H9 (cell line): Measurements from ENCODE around the gene MROH2A. TPM values are rescaled to one million over a fixed set of nuclear protein-coding genes. Genes with fewer than 3 reads are reported as not detected.

Experiments used
- DNase-seq: peaks from one replicate; pipeline ENCODE4 v3.0.0-alpha.2; 2017
- H2AFZ ChIP-seq: one replicate; pipeline ENCODE4 v1.6.1; 2013; ENCODE audit warnings: mild to moderate bottlenecking, low read length, control low read depth, moderate library complexity
- H2AK5ac ChIP-seq: 2 replicates; pipeline ENCODE4 v1.6.1; 2013; ENCODE audit warnings: low read length, control low read depth, mixed read lengths; ENCODE audit not compliant: insufficient read length
- H2BK120ac ChIP-seq: one replicate; pipeline ENCODE4 v1.6.1; 2013; ENCODE audit warnings: low read depth, mild to moderate bottlenecking, low read length, control low read depth, inconsistent platforms; ENCODE audit not compliant: poor library complexity, severe bottlenecking
- H2BK12ac ChIP-seq: 2 replicates; pipeline ENCODE4 v1.6.1; 2013; ENCODE audit warnings: low read length, control low read depth, mixed read lengths, low read depth; ENCODE audit not compliant: insufficient read length
- H2BK15ac ChIP-seq: 2 replicates; pipeline ENCODE4 v1.6.1; 2013; ENCODE audit warnings: low read depth, low read length, control low read depth
- H2BK20ac ChIP-seq: one replicate; pipeline ENCODE4 v1.6.1; 2013; ENCODE audit warnings: low read depth, mild to moderate bottlenecking, low read length, control low read depth, inconsistent platforms; ENCODE audit not compliant: poor library complexity, severe bottlenecking
- H2BK5ac ChIP-seq: 2 replicates; pipeline ENCODE4 v1.6.1; 2013; ENCODE audit warnings: low read length, control low read depth, mixed read lengths; ENCODE audit not compliant: insufficient read length
- H3K14ac ChIP-seq: 2 replicates; pipeline ENCODE4 v1.6.1; 2013; ENCODE audit warnings: low read length, control low read depth; ENCODE audit not compliant: insufficient read depth
- H3K18ac ChIP-seq: 2 replicates; pipeline ENCODE4 v1.6.1; 2013; ENCODE audit warnings: low read depth, mild to moderate bottlenecking, mixed read lengths, low read length, control low read depth; ENCODE audit not compliant: insufficient read length
- H3K23ac ChIP-seq: 2 replicates; pipeline ENCODE4 v1.6.1; 2013; ENCODE audit warnings: low read length, control low read depth, mixed read lengths, low read depth; ENCODE audit not compliant: insufficient read length
- H3K23me2 ChIP-seq: 2 replicates; pipeline ENCODE4 v1.6.1; 2013; ENCODE audit warnings: low read depth, mild to moderate bottlenecking, mixed read lengths, low read length, control low read depth; ENCODE audit not compliant: insufficient read length, poor library complexity, severe bottlenecking
- H3K27ac ChIP-seq: 2 replicates; pipeline ENCODE4 v1.5.1; 2013; ENCODE audit warnings: low read length, control low read depth, mixed read lengths, low read depth; ENCODE audit not compliant: insufficient read length
- H3K27me3 ChIP-seq: 2 replicates; pipeline ENCODE4 v1.6.1; 2013; ENCODE audit warnings: low read length, control low read depth, inconsistent platforms; ENCODE audit not compliant: insufficient read depth
- H3K4ac ChIP-seq: 2 replicates; pipeline ENCODE4 v1.6.1; 2013; ENCODE audit warnings: low read depth, mild to moderate bottlenecking, control low read depth, inconsistent platforms, low read length, moderate library complexity
- H3K4me1 ChIP-seq: 2 replicates; pipeline ENCODE4 v1.6.1; 2013; ENCODE audit warnings: low read length, control low read depth, inconsistent platforms; ENCODE audit not compliant: insufficient read depth
- H3K4me2 ChIP-seq: 2 replicates; pipeline ENCODE4 v1.6.1; 2013; ENCODE audit warnings: low read length, control low read depth, mixed read lengths; ENCODE audit not compliant: insufficient read length, insufficient read depth
- H3K56ac ChIP-seq: 2 replicates; pipeline ENCODE4 v1.6.1; 2013; ENCODE audit warnings: low read depth, mild to moderate bottlenecking, mixed read lengths, low read length, control low read depth; ENCODE audit not compliant: insufficient read length
- H3K79me1 ChIP-seq: 2 replicates; pipeline ENCODE4 v1.6.1; 2013; ENCODE audit warnings: low read depth, mild to moderate bottlenecking, moderate library complexity, low read length, control low read depth, inconsistent platforms; ENCODE audit not compliant: insufficient read depth, poor library complexity, severe bottlenecking
- H3K79me2 ChIP-seq: 2 replicates; pipeline ENCODE4 v1.6.1; 2013; ENCODE audit warnings: low read length, control low read depth, inconsistent platforms; ENCODE audit not compliant: insufficient read depth
- H3K9ac ChIP-seq: 2 replicates; pipeline ENCODE4 v1.6.1; 2013; ENCODE audit warnings: low read length, control low read depth, mixed read lengths; ENCODE audit not compliant: insufficient read length; ENCODE audit errors: extremely low read depth
- H3K9me3 ChIP-seq: one replicate; pipeline ENCODE4 v1.6.1; 2013; ENCODE audit warnings: low read depth, low read length, inconsistent platforms; ENCODE audit not compliant: control insufficient read depth
- H3T11ph ChIP-seq: one replicate; pipeline ENCODE4 v1.6.1; 2013; ENCODE audit warnings: mild to moderate bottlenecking, low read length, control low read depth, inconsistent platforms
- H4K20me1 ChIP-seq: one replicate; pipeline ENCODE4 v1.6.1; 2013; ENCODE audit not compliant: control insufficient read depth, insufficient read length, insufficient read depth
- H4K5ac ChIP-seq: 2 replicates; pipeline ENCODE4 v1.6.1; 2013; ENCODE audit warnings: low read depth, mild to moderate bottlenecking, mixed read lengths, low read length, control low read depth; ENCODE audit not compliant: insufficient read length
- H4K8ac ChIP-seq: replicated peaks from 2 replicates; pipeline ENCODE4 v1.6.1; 2013; ENCODE audit warnings: low read length, control low read depth, mixed read lengths, low read depth; ENCODE audit not compliant: insufficient read length
- H4K91ac ChIP-seq: 2 replicates; pipeline ENCODE4 v1.6.1; 2013; ENCODE audit warnings: low read depth, mild to moderate bottlenecking, moderate library complexity, mixed read lengths, low read length, control low read depth; ENCODE audit not compliant: insufficient read length
- H3K27ac Mint-ChIP-seq, 3 experiments: 2 replicates in 2 of 3; 3 replicates in 1 of 3; pipeline ENCODE4 v1.8.0; 2020 to 2021; ENCODE audit warnings: mixed read lengths in 3 of 3, mild to moderate bottlenecking in 1 of 3, moderate library complexity in 1 of 3
- H3K27me3 Mint-ChIP-seq: 2 replicates; pipeline ENCODE4 v1.8.0; 2021; ENCODE audit warnings: low read depth, mild to moderate bottlenecking, moderate library complexity, mixed read lengths
- H3K36me3 Mint-ChIP-seq, 3 experiments: 2 replicates in 2 of 3; 3 replicates in 1 of 3; pipeline ENCODE4 v1.8.0; 2020 to 2021; ENCODE audit warnings: low read depth in 3 of 3, mixed read lengths in 3 of 3; ENCODE audit not compliant: insufficient read depth in 1 of 3
- H3K4me1 Mint-ChIP-seq, 2 experiments: 2 replicates each; pipeline ENCODE4 v1.8.0; 2020; ENCODE audit warnings: mixed read lengths in 2 of 2
- H3K4me3 Mint-ChIP-seq, 2 experiments: 2 replicates in 1 of 2; 3 replicates in 1 of 2; pipeline ENCODE4 v1.8.0; 2020 to 2021; ENCODE audit warnings: mild to moderate bottlenecking in 2 of 2, mixed read lengths in 2 of 2, moderate library complexity in 1 of 2
- H3K9me3 Mint-ChIP-seq, 2 experiments: 2 replicates in 1 of 2; 3 replicates in 1 of 2; pipeline ENCODE4 v1.8.0; 2020; ENCODE audit warnings: mild to moderate bottlenecking in 2 of 2, mixed read lengths in 2 of 2, moderate library complexity in 1 of 2
- CTCF ChIP-seq: fragments of 200-600 bp; sonication (generic); conservative IDR thresholded peaks from 3 replicates; pipeline ENCODE4 v1.8.0; 2021; ENCODE audit warnings: antibody characterized with exemption, mild to moderate bottlenecking
- WGBS: extraction: QIAGEN DNeasy Blood & Tissue Kit; methylation state at CpG from one replicate; pipeline ENCODE4 v1.1.7; 2013; ENCODE audit warnings: missing lambda C conversion rate, low lambda C conversion rate, mixed read lengths; ENCODE audit not compliant: insufficient read length; ENCODE audit errors: extremely low coverage; 5-methylcytosine and 5-hydroxymethylcytosine counted together
- total RNA-seq: library from RNA; stranded (reverse); gene quantifications from 2 replicates; pipeline ENCODE4 v1.2.1, GENCODE V29; 2021

The MROH2A gene
- total RNA-seq, 1 experiment from 2014 or later, result not detected

GRCh38 chr2:233832414-233832813 lies 54.3 kb downstream of the MROH2A start:
- Histone ChIP-seq H3K4me2 (no peak overlapping the region), H3K79me2 (no peaks in the 10 kb centered on the region), H2AK5ac (no peak overlapping the region), H3K23me2 (no peaks in the 10 kb centered on the region), H4K8ac (no peak overlapping the region), H2AFZ (no peak overlapping the region), H3K9me3 (no peaks in the 10 kb centered on the region), H2BK20ac (no peak overlapping the region), H3K18ac (no peak overlapping the region), H2BK5ac (no peak overlapping the region), H3K9ac (no peak overlapping the region), H3K56ac (no peak overlapping the region), H2BK12ac (no peak overlapping the region), H3K4me1 (no peaks in the 10 kb centered on the region), H3K14ac (no peak overlapping the region), H3K79me1 (no peaks in the 10 kb centered on the region), H3K27ac (no peak overlapping the region), H2BK15ac (no peak overlapping the region), H4K91ac (no peak overlapping the region), H3K4ac (no peak overlapping the region), H2BK120ac (no peak overlapping the region), H3K27me3 (no peaks in the 10 kb centered on the region), H3T11ph (no peak overlapping the region), H4K20me1 (peaks cover 4% of the 10 kb centered on the region), H3K23ac (no peak overlapping the region), H4K5ac (no peak overlapping the region)
- H3K4me1 Mint-ChIP-seq, result peaks cover 6 to 9% of the 10 kb centered on the region in 2 experiments
- H3K27me3 Mint-ChIP-seq, result peaks cover under 1% of the 10 kb centered on the region; the same call in 1 of the 2 replicates
- DNase-seq, result no peak
- no CpG with 5 or more reads among the region's 9 CpGs for WGBS
- peaks cover 20 to 35% (median 32%) of the 10 kb centered on the region in 3 experiments for H3K36me3 Mint-ChIP-seq
- no peak overlapping the region for H3K4me3 Mint-ChIP-seq
- H3K9me3 Mint-ChIP-seq, result no peaks in the 10 kb centered on the region
- H3K27ac Mint-ChIP-seq, result no peak overlapping the region
- no peak for TF ChIP-seq CTCF
